Ishikawa (cell line): ENCODE results near the gene CTTNBP2.

Experiments used
- MAX ChIP-seq: IDR thresholded peaks from 2 replicates; pipeline ENCODE4 v1.6.1; 2012
- REST ChIP-seq: IDR thresholded peaks from 2 replicates; pipeline ENCODE4 v1.6.1; 2012; ENCODE audit warnings: low read depth, mild to moderate bottlenecking

GRCh38 chr7:117824592-117824991, 48.6 kb downstream of the CTTNBP2 start:
- TF ChIP-seq REST (no peak), MAX (no peak)
